H9 (cell line): ENCODE results near the gene NPAS3. TPM values are rescaled to one million over a fixed set of nuclear protein-coding genes. Genes with fewer than 3 reads are reported as not detected.
A peak's percentile ranks its signal among the peaks of the same experiment; 100 is the strongest.

ENCODE experiments used
- DNase-seq: peaks from one replicate; pipeline ENCODE4 v3.0.0-alpha.2; 2017
- H2AFZ ChIP-seq: one replicate; pipeline ENCODE4 v1.6.1; 2013; ENCODE audit warnings: mild to moderate bottlenecking, low read length, control low read depth, moderate library complexity
- H2AK5ac ChIP-seq: 2 replicates; pipeline ENCODE4 v1.6.1; 2013; ENCODE audit warnings: low read length, control low read depth, mixed read lengths; ENCODE audit not compliant: insufficient read length
- H2BK120ac ChIP-seq: one replicate; pipeline ENCODE4 v1.6.1; 2013; ENCODE audit warnings: low read depth, mild to moderate bottlenecking, low read length, control low read depth, inconsistent platforms; ENCODE audit not compliant: poor library complexity, severe bottlenecking
- H2BK12ac ChIP-seq: 2 replicates; pipeline ENCODE4 v1.6.1; 2013; ENCODE audit warnings: low read length, control low read depth, mixed read lengths, low read depth; ENCODE audit not compliant: insufficient read length
- H2BK15ac ChIP-seq: 2 replicates; pipeline ENCODE4 v1.6.1; 2013; ENCODE audit warnings: low read depth, low read length, control low read depth
- H2BK20ac ChIP-seq: one replicate; pipeline ENCODE4 v1.6.1; 2013; ENCODE audit warnings: low read depth, mild to moderate bottlenecking, low read length, control low read depth, inconsistent platforms; ENCODE audit not compliant: poor library complexity, severe bottlenecking
- H2BK5ac ChIP-seq: 2 replicates; pipeline ENCODE4 v1.6.1; 2013; ENCODE audit warnings: low read length, control low read depth, mixed read lengths; ENCODE audit not compliant: insufficient read length
- H3K14ac ChIP-seq: 2 replicates; pipeline ENCODE4 v1.6.1; 2013; ENCODE audit warnings: low read length, control low read depth; ENCODE audit not compliant: insufficient read depth
- H3K18ac ChIP-seq: 2 replicates; pipeline ENCODE4 v1.6.1; 2013; ENCODE audit warnings: low read depth, mild to moderate bottlenecking, mixed read lengths, low read length, control low read depth; ENCODE audit not compliant: insufficient read length
- H3K23ac ChIP-seq: 2 replicates; pipeline ENCODE4 v1.6.1; 2013; ENCODE audit warnings: low read length, control low read depth, mixed read lengths, low read depth; ENCODE audit not compliant: insufficient read length
- H3K23me2 ChIP-seq: 2 replicates; pipeline ENCODE4 v1.6.1; 2013; ENCODE audit warnings: low read depth, mild to moderate bottlenecking, mixed read lengths, low read length, control low read depth; ENCODE audit not compliant: insufficient read length, poor library complexity, severe bottlenecking
- H3K27ac ChIP-seq: 2 replicates; pipeline ENCODE4 v1.5.1; 2013; ENCODE audit warnings: low read length, control low read depth, mixed read lengths, low read depth; ENCODE audit not compliant: insufficient read length
- H3K27me3 ChIP-seq: 2 replicates; pipeline ENCODE4 v1.6.1; 2013; ENCODE audit warnings: low read length, control low read depth, inconsistent platforms; ENCODE audit not compliant: insufficient read depth
- H3K4ac ChIP-seq: 2 replicates; pipeline ENCODE4 v1.6.1; 2013; ENCODE audit warnings: low read depth, mild to moderate bottlenecking, control low read depth, inconsistent platforms, low read length, moderate library complexity
- H3K4me1 ChIP-seq: 2 replicates; pipeline ENCODE4 v1.6.1; 2013; ENCODE audit warnings: low read length, control low read depth, inconsistent platforms; ENCODE audit not compliant: insufficient read depth
- H3K4me2 ChIP-seq: 2 replicates; pipeline ENCODE4 v1.6.1; 2013; ENCODE audit warnings: low read length, control low read depth, mixed read lengths; ENCODE audit not compliant: insufficient read length, insufficient read depth
- H3K56ac ChIP-seq: 2 replicates; pipeline ENCODE4 v1.6.1; 2013; ENCODE audit warnings: low read depth, mild to moderate bottlenecking, mixed read lengths, low read length, control low read depth; ENCODE audit not compliant: insufficient read length
- H3K79me1 ChIP-seq: 2 replicates; pipeline ENCODE4 v1.6.1; 2013; ENCODE audit warnings: low read depth, mild to moderate bottlenecking, moderate library complexity, low read length, control low read depth, inconsistent platforms; ENCODE audit not compliant: insufficient read depth, poor library complexity, severe bottlenecking
- H3K79me2 ChIP-seq: 2 replicates; pipeline ENCODE4 v1.6.1; 2013; ENCODE audit warnings: low read length, control low read depth, inconsistent platforms; ENCODE audit not compliant: insufficient read depth
- H3K9ac ChIP-seq: 2 replicates; pipeline ENCODE4 v1.6.1; 2013; ENCODE audit warnings: low read length, control low read depth, mixed read lengths; ENCODE audit not compliant: insufficient read length; ENCODE audit errors: extremely low read depth
- H3K9me3 ChIP-seq: one replicate; pipeline ENCODE4 v1.6.1; 2013; ENCODE audit warnings: low read depth, low read length, inconsistent platforms; ENCODE audit not compliant: control insufficient read depth
- H3T11ph ChIP-seq: one replicate; pipeline ENCODE4 v1.6.1; 2013; ENCODE audit warnings: mild to moderate bottlenecking, low read length, control low read depth, inconsistent platforms
- H4K20me1 ChIP-seq: one replicate; pipeline ENCODE4 v1.6.1; 2013; ENCODE audit not compliant: control insufficient read depth, insufficient read length, insufficient read depth
- H4K5ac ChIP-seq: 2 replicates; pipeline ENCODE4 v1.6.1; 2013; ENCODE audit warnings: low read depth, mild to moderate bottlenecking, mixed read lengths, low read length, control low read depth; ENCODE audit not compliant: insufficient read length
- H4K8ac ChIP-seq: replicated peaks from 2 replicates; pipeline ENCODE4 v1.6.1; 2013; ENCODE audit warnings: low read length, control low read depth, mixed read lengths, low read depth; ENCODE audit not compliant: insufficient read length
- H4K91ac ChIP-seq: 2 replicates; pipeline ENCODE4 v1.6.1; 2013; ENCODE audit warnings: low read depth, mild to moderate bottlenecking, moderate library complexity, mixed read lengths, low read length, control low read depth; ENCODE audit not compliant: insufficient read length
- H3K27ac Mint-ChIP-seq, 3 experiments: 2 replicates in 2 of 3; 3 replicates in 1 of 3; pipeline ENCODE4 v1.8.0; 2020 to 2021; ENCODE audit warnings: mixed read lengths in 3 of 3, mild to moderate bottlenecking in 1 of 3, moderate library complexity in 1 of 3
- H3K27me3 Mint-ChIP-seq: 2 replicates; pipeline ENCODE4 v1.8.0; 2021; ENCODE audit warnings: low read depth, mild to moderate bottlenecking, moderate library complexity, mixed read lengths
- H3K36me3 Mint-ChIP-seq, 3 experiments: 2 replicates in 2 of 3; 3 replicates in 1 of 3; pipeline ENCODE4 v1.8.0; 2020 to 2021; ENCODE audit warnings: low read depth in 3 of 3, mixed read lengths in 3 of 3; ENCODE audit not compliant: insufficient read depth in 1 of 3
- H3K4me1 Mint-ChIP-seq, 2 experiments: 2 replicates each; pipeline ENCODE4 v1.8.0; 2020; ENCODE audit warnings: mixed read lengths in 2 of 2
- H3K4me3 Mint-ChIP-seq, 2 experiments: 2 replicates in 1 of 2; 3 replicates in 1 of 2; pipeline ENCODE4 v1.8.0; 2020 to 2021; ENCODE audit warnings: mild to moderate bottlenecking in 2 of 2, mixed read lengths in 2 of 2, moderate library complexity in 1 of 2
- H3K9me3 Mint-ChIP-seq, 2 experiments: 2 replicates in 1 of 2; 3 replicates in 1 of 2; pipeline ENCODE4 v1.8.0; 2020; ENCODE audit warnings: mild to moderate bottlenecking in 2 of 2, mixed read lengths in 2 of 2, moderate library complexity in 1 of 2
- WGBS: extraction: QIAGEN DNeasy Blood & Tissue Kit; methylation state at CpG from one replicate; pipeline ENCODE4 v1.1.7; 2013; ENCODE audit warnings: missing lambda C conversion rate, low lambda C conversion rate, mixed read lengths; ENCODE audit not compliant: insufficient read length; ENCODE audit errors: extremely low coverage; 5-methylcytosine and 5-hydroxymethylcytosine counted together
- total RNA-seq: library from RNA; stranded (reverse); gene quantifications from 2 replicates; pipeline ENCODE4 v1.2.1, GENCODE V29; 2021
- TF ChIP-seq, protein P1 (sequence below): fragments of 200-600 bp; sonication (generic); conservative IDR thresholded peaks from 3 replicates; pipeline ENCODE4 v1.8.0; 2021; ENCODE audit warnings: antibody characterized with exemption, mild to moderate bottlenecking

Gene NPAS3
- total RNA-seq, 1 experiment from 2014 or later: 0.17 TPM

DNA sequence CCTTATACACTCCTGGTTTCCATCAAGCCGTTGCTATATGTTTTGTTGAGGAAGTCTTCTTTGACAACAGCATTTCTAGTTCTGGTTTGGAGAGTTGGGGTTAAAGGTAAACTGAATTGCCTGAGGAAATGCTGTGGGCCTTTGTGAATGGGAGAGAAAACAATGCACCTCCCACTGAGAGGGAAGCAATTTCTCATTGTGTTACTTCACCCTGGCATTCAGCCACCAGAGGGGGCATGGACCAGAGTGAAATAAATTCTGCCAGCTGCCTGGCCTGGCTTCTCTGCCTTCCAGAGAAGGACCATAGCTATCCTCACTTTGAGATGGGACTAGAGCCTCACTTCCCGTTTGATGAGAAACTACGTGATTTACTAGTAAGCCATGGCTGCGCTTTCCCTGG is 536.9 kb downstream of the NPAS3 start:
- H2BK20ac ChIP-seq: no peak overlapping the region
- Mint-ChIP-seq H3K4me1 (peaks cover 51 to 58% of the 10 kb centered on the region in 2 experiments), H3K27me3 (no peaks in the 10 kb centered on the region; the same call in 1 of the 2 replicates), H3K36me3 (peaks cover 0 to 4% (median 0%) of the 10 kb centered on the region in 3 experiments; a peak in 2 of 7 replicates), H3K4me3 (no peak overlapping the region), H3K9me3 (no peaks in the 10 kb centered on the region), H3K27ac (peak overlapping the region in 1 of 3 experiments; percentile 26; a peak in 1 of 7 replicates)
- H3K23me2 ChIP-seq: no peaks in the 10 kb centered on the region
- H4K91ac ChIP-seq: no peak overlapping the region
- no CpG with 5 or more reads among the region's 4 CpGs for WGBS
- no peak overlapping the region for H3K56ac ChIP-seq
- H3K18ac ChIP-seq: no peak overlapping the region
- no peak overlapping the region for H2BK120ac ChIP-seq
- no peak overlapping the region for H3T11ph ChIP-seq
- H4K8ac ChIP-seq: no peak overlapping the region
- no peak overlapping the region for H2AK5ac ChIP-seq
- H4K20me1 ChIP-seq: no peaks in the 10 kb centered on the region
- no peaks in the 10 kb centered on the region for H3K79me1 ChIP-seq
- no peaks in the 10 kb centered on the region for H3K27me3 ChIP-seq
- H3K4me1 ChIP-seq: peaks cover 4% of the 10 kb centered on the region; the same call in 1 of the 2 replicates
- no peak overlapping the region for H3K23ac ChIP-seq
- no peaks in the 10 kb centered on the region for H3K9me3 ChIP-seq
- no peak overlapping the region for H3K27ac ChIP-seq
- TF ChIP-seq, protein P1, sequence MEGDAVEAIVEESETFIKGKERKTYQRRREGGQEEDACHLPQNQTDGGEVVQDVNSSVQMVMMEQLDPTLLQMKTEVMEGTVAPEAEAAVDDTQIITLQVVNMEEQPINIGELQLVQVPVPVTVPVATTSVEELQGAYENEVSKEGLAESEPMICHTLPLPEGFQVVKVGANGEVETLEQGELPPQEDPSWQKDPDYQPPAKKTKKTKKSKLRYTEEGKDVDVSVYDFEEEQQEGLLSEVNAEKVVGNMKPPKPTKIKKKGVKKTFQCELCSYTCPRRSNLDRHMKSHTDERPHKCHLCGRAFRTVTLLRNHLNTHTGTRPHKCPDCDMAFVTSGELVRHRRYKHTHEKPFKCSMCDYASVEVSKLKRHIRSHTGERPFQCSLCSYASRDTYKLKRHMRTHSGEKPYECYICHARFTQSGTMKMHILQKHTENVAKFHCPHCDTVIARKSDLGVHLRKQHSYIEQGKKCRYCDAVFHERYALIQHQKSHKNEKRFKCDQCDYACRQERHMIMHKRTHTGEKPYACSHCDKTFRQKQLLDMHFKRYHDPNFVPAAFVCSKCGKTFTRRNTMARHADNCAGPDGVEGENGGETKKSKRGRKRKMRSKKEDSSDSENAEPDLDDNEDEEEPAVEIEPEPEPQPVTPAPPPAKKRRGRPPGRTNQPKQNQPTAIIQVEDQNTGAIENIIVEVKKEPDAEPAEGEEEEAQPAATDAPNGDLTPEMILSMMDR: peak; percentile 80
- no peak overlapping the region for H3K4ac ChIP-seq
- H2AFZ ChIP-seq: no peak overlapping the region
- DNase-seq: peak; percentile 86
- H3K14ac ChIP-seq: no peak overlapping the region
- no peak overlapping the region for H2BK5ac ChIP-seq
- no peak overlapping the region for H3K9ac ChIP-seq
- H2BK15ac ChIP-seq: no peak overlapping the region
- H3K4me2 ChIP-seq: no peak overlapping the region
- no peak overlapping the region for H2BK12ac ChIP-seq
- no peak overlapping the region for H4K5ac ChIP-seq
- no peaks in the 10 kb centered on the region for H3K79me2 ChIP-seq
